ENCODE data around the gene ASPHD2. TPM values are rescaled to one million over a fixed set of nuclear protein-coding genes. Genes with fewer than 3 reads are reported as not detected.
A peak's percentile ranks its signal among the peaks of the same experiment; 100 is the strongest.

Gene ASPHD2
- total RNA-seq, 4 donors from 2014 or later: 0.38 to 2.4 (median 1.6) TPM

GRCh38 chr22:26484360-26484706 is 55.3 kb downstream of the ASPHD2 start:
- intact Hi-C loops (cut with DNase I): loop anchor here (10.0 kb wide), 2 partner anchors 60 to 100 kb away; no protein-coding TSS in a partner anchor
- 17 to 19% methylated on average over 6 of the region's 6 CpGs for WGBS, 2 donors
- no peak for TF ChIP-seq POLR2A (IDR thresholded peaks at IDR 0.05)
- no peak for TF ChIP-seq CTCF (IDR thresholded peaks at IDR 0.05)
- H3K27me3 ChIP-seq: no peaks in the 10 kb centered on the region
- H3K4me1 ChIP-seq: peaks cover 26 to 82% of the 10 kb centered on the region in 2 donors
- H3K9me3 ChIP-seq: no peaks in the 10 kb centered on the region
- DNase-seq: no peak
- H3K4me3 ChIP-seq (replicated peaks in 1 of 3): peak overlapping the region; percentile 21 to 92 (median 74)
- H3K27ac ChIP-seq: peak overlapping the region; percentile 85 to 91 (median 90)
- peaks cover 4 to 9% of the 10 kb centered on the region in 2 donors for H3K36me3 ChIP-seq

GRCh38 chr22:26485013-26485412 is 56.0 kb downstream of the ASPHD2 start:
- Histone ChIP-seq H3K4me3 (replicated peaks in 1 of 3) (no peak overlapping the region), H3K27ac (peak overlapping the region; percentile 85 to 91 (median 90)), H3K9me3 (no peaks in the 10 kb centered on the region), H3K27me3 (no peaks in the 10 kb centered on the region), H3K4me1 (peaks cover 26 to 76% of the 10 kb centered on the region in 2 donors), H3K36me3 (peaks cover 10 to 16% of the 10 kb centered on the region in 2 donors)
- 55 to 57% methylated on average over 7 of the region's 7 CpGs for WGBS, 2 donors
- TF ChIP-seq CTCF (IDR thresholded peaks at IDR 0.05): no peak
- TF ChIP-seq POLR2A (IDR thresholded peaks at IDR 0.05): no peak
- intact Hi-C loops (cut with DNase I): loop anchor here (10.0 kb wide), 2 partner anchors 60 to 100 kb away; no protein-coding TSS in a partner anchor
- DNase-seq: no peak

- intact Hi-C loops (cut with DNase I): loop anchor here (10.0 kb wide), 2 partner anchors 59 to 99 kb away; no protein-coding TSS in a partner anchor
- H3K27me3 ChIP-seq: no peaks in the 10 kb centered on the region
- no peak overlapping the region for H3K4me3 ChIP-seq (replicated peaks in 1 of 3)
- no peak for TF ChIP-seq CTCF (IDR thresholded peaks at IDR 0.05)
- no peak for TF ChIP-seq POLR2A (IDR thresholded peaks at IDR 0.05)
- peaks cover 26 to 67% of the 10 kb centered on the region in 2 donors for H3K4me1 ChIP-seq
- DNase-seq: no peak
- H3K27ac ChIP-seq: peak overlapping the region in 2 of 3 donors; percentile 18 to 51
- 60 to 78% methylated on average over 3 of the region's 3 CpGs for WGBS, 2 donors
- no peaks in the 10 kb centered on the region for H3K9me3 ChIP-seq
- H3K36me3 ChIP-seq: peaks cover 16 to 20% of the 10 kb centered on the region in 2 donors
These were observed 56.8 kb downstream of the ASPHD2 start for GRCh38 chr22:26485806-26486390.

- peaks cover 21 to 24% of the 10 kb centered on the region in 2 donors for H3K36me3 ChIP-seq
- 92 to 95% methylated on average over 5 of the region's 5 CpGs for WGBS, 2 donors
- intact Hi-C loops (cut with DNase I): loop anchor here (10.0 kb wide), 2 partner anchors 58 to 98 kb away; no protein-coding TSS in a partner anchor
These were observed 57.3 kb downstream of the ASPHD2 start for GRCh38 chr22:26486394-26486793.

More at GRCh38 chr22:26486394-26486793, 57.3 kb downstream of the ASPHD2 start:
- DNase-seq: no peak
- Histone ChIP-seq H3K27ac (peak overlapping the region; percentile 71 to 79 (median 77)), H3K4me1 (peaks cover 26 to 62% of the 10 kb centered on the region in 2 donors), H3K9me3 (no peaks in the 10 kb centered on the region), H3K4me3 (replicated peaks in 1 of 3) (no peak overlapping the region), H3K27me3 (no peaks in the 10 kb centered on the region)
- no peak for TF ChIP-seq POLR2A (IDR thresholded peaks at IDR 0.05)
- no peak for TF ChIP-seq CTCF (IDR thresholded peaks at IDR 0.05)
